ENCODE data around the gene VOPP1. TPM values are rescaled to one million over a fixed set of nuclear protein-coding genes. Genes with fewer than 3 reads are reported as not detected.

VOPP1 gene
- total RNA-seq, 1 experiment from 2014 or later, result 63.9 TPM

GRCh38 chr7:55517191-55517633, 55.1 kb downstream of the VOPP1 start:
- H3K9me3 Mint-ChIP-seq, result no peaks in the 10 kb centered on the region
- ATAC-seq, result no peak
- H3K4me3 Mint-ChIP-seq, result no peak overlapping the region
- H3K36me3 Mint-ChIP-seq, result peaks cover 22% of the 10 kb centered on the region
- CTCF ChIA-PET, result no interaction called here
- DNase-seq (ENCODE audit: low spot score), result no peak
- H3K27ac Mint-ChIP-seq, result no peak overlapping the region
- TF ChIP-seq ZNF317 (CRISPR knock-in tag; IDR thresholded peaks at IDR 0.05; ENCODE audit: borderline replicate concordance, low read depth) (no peak), HMGXB4 (CRISPR knock-in tag; IDR thresholded peaks at IDR 0.05) (no peak), CDX4 (CRISPR knock-in tag; IDR thresholded peaks at IDR 0.05; ENCODE audit: borderline replicate concordance) (no peak), NFYB (CRISPR knock-in tag; conservative IDR thresholded peaks at IDR 0.05; ENCODE audit: low read depth) (no peak), ATF6 (CRISPR knock-in tag; IDR thresholded peaks at IDR 0.05) (no peak), FOXK1 (CRISPR knock-in tag; IDR thresholded peaks at IDR 0.05) (no peak), JAZF1 (CRISPR knock-in tag; IDR thresholded peaks at IDR 0.05) (no peak), MAX (CRISPR knock-in tag; IDR thresholded peaks at IDR 0.05) (no peak), ZNF232 (CRISPR knock-in tag; IDR thresholded peaks at IDR 0.05) (no peak), ERG (CRISPR knock-in tag; IDR thresholded peaks at IDR 0.05) (no peak), ZNF219 (CRISPR knock-in tag; IDR thresholded peaks at IDR 0.05; ENCODE audit: borderline replicate concordance) (no peak), AFF4 (CRISPR knock-in tag; IDR thresholded peaks at IDR 0.05; ENCODE audit: borderline replicate concordance) (no peak), MYBL2 (CRISPR knock-in tag; IDR thresholded peaks at IDR 0.05) (no peak), GRHL2 (CRISPR knock-in tag; IDR thresholded peaks at IDR 0.05; ENCODE audit: insufficient replicate concordance, severe bottlenecking) (no peak), GABPB1 (CRISPR knock-in tag; IDR thresholded peaks at IDR 0.05) (no peak), CREB1 (CRISPR knock-in tag; IDR thresholded peaks at IDR 0.05) (no peak)
- H3K4me1 Mint-ChIP-seq, result peaks cover 40% of the 10 kb centered on the region
- H3K27me3 Mint-ChIP-seq (ENCODE audit: low read depth), result no peaks in the 10 kb centered on the region
- POLR2A ChIA-PET, result no interaction called here

All from WTC11 (cell line).